ENCODE results near the gene EGFL8. TPM values are rescaled to one million over a fixed set of nuclear protein-coding genes. Genes with fewer than 3 reads are reported as not detected.

EGFL8 gene
- total and polyA plus RNA-seq, 9 of the 15 experiments (the other 6 are each of a cell fraction or from before 2014, with no cell fraction given) = 2.2 to 47.4 (median 14.2) TPM

DNA sequence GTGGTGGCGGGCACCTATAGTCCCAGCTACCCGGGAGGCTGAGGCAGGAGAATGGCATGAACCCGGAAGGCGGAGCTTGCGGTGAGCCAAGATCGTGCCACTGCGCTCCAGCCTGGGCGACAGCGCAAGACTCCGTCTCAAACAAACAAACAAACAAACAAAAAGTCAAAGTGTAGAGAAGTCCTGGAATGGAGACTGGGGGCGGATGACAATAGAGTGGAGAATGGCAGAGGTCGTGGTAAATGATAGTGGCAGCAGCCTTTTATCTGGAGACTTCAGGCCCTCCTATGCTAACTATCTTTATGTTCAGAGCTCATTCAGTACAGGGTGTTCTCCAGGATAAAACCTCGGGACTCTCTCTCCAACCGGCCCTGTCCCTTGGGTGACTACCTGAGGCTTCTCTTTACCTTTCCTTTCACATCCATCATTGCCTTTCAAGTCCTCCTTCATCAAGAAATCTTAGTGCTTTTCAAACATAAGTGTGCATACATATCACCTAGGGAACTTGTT lies 32.9 kb upstream of the EGFL8 start (continued):
- TF ChIP-seq ESRRB (CRISPR knock-in tag; IDR thresholded peaks at IDR 0.05; ENCODE audit: borderline replicate concordance) = no peak
- TF ChIP-seq SMARCA5 (IDR thresholded peaks at IDR 0.05) = no peak
- TF ChIP-seq SIN3B (IDR thresholded peaks at IDR 0.05; ENCODE audit: low read depth) = no peak
- peak; percentile 95 for TF ChIP-seq LEF1 (IDR thresholded peaks at IDR 0.05)
- peak; percentile 24; the same call in 1 of the 2 replicates for TF ChIP-seq SP1 (CRISPR knock-in tag; IDR thresholded peaks at IDR 0.05)
- no peak for TF ChIP-seq ZNF232 (CRISPR knock-in tag; IDR thresholded peaks at IDR 0.05)
- TF ChIP-seq ZNF785 (CRISPR knock-in tag; IDR thresholded peaks at IDR 0.05) = no peak
- 0 out of 2 replicates have a peak, but pooled peaks have one; percentile 84 for TF ChIP-seq NFATC3 (IDR thresholded peaks at IDR 0.05)
- TF ChIP-seq TEAD2 (tag; IDR thresholded peaks at IDR 0.05) = no peak
- no peak for TF ChIP-seq FIP1L1 (IDR thresholded peaks at IDR 0.05; ENCODE audit: low read depth, low read length, poor library complexity, severe bottlenecking)
- TF ChIP-seq, protein P1, sequence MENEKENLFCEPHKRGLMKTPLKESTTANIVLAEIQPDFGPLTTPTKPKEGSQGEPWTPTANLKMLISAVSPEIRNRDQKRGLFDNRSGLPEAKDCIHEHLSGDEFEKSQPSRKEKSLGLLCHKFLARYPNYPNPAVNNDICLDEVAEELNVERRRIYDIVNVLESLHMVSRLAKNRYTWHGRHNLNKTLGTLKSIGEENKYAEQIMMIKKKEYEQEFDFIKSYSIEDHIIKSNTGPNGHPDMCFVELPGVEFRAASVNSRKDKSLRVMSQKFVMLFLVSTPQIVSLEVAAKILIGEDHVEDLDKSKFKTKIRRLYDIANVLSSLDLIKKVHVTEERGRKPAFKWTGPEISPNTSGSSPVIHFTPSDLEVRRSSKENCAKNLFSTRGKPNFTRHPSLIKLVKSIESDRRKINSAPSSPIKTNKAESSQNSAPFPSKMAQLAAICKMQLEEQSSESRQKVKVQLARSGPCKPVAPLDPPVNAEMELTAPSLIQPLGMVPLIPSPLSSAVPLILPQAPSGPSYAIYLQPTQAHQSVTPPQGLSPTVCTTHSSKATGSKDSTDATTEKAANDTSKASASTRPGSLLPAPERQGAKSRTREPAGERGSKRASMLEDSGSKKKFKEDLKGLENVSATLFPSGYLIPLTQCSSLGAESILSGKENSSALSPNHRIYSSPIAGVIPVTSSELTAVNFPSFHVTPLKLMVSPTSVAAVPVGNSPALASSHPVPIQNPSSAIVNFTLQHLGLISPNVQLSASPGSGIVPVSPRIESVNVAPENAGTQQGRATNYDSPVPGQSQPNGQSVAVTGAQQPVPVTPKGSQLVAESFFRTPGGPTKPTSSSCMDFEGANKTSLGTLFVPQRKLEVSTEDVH (IDR thresholded peaks at IDR 0.05; ENCODE audit: low read depth, partially characterized antibody) = peak; percentile 33
- TF ChIP-seq, protein P2, sequence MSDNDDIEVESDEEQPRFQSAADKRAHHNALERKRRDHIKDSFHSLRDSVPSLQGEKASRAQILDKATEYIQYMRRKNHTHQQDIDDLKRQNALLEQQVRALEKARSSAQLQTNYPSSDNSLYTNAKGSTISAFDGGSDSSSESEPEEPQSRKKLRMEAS (CRISPR knock-in tag; IDR thresholded peaks at IDR 0.05) = no peak
- peak; percentile 99 for TF ChIP-seq SMARCA4 (IDR thresholded peaks at IDR 0.05)
- TF ChIP-seq DNMT1 (IDR thresholded peaks at IDR 0.05) = peak; percentile 88; the same call in 1 of the 2 replicates
- TF ChIP-seq ZNF311 (CRISPR knock-in tag; IDR thresholded peaks at IDR 0.05) = peak; percentile 68
- TF ChIP-seq NONO (IDR thresholded peaks at IDR 0.05; ENCODE audit: low read depth in 2 of 2, low read length in 1 of 2) = peak in 1 of 2 experiments; percentile 79; a peak in 2 of 4 replicates
- no peak for TF ChIP-seq POLR2G (IDR thresholded peaks at IDR 0.05; ENCODE audit: low read depth, low read length)
- TF ChIP-seq RFX5 (IDR thresholded peaks at IDR 0.05; ENCODE audit: low read depth, low read length) = no peak
- TF ChIP-seq, protein P3, sequence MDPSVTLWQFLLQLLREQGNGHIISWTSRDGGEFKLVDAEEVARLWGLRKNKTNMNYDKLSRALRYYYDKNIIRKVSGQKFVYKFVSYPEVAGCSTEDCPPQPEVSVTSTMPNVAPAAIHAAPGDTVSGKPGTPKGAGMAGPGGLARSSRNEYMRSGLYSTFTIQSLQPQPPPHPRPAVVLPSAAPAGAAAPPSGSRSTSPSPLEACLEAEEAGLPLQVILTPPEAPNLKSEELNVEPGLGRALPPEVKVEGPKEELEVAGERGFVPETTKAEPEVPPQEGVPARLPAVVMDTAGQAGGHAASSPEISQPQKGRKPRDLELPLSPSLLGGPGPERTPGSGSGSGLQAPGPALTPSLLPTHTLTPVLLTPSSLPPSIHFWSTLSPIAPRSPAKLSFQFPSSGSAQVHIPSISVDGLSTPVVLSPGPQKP (CRISPR knock-in tag; IDR thresholded peaks at IDR 0.05) = no peak
- TF ChIP-seq, protein P4, sequence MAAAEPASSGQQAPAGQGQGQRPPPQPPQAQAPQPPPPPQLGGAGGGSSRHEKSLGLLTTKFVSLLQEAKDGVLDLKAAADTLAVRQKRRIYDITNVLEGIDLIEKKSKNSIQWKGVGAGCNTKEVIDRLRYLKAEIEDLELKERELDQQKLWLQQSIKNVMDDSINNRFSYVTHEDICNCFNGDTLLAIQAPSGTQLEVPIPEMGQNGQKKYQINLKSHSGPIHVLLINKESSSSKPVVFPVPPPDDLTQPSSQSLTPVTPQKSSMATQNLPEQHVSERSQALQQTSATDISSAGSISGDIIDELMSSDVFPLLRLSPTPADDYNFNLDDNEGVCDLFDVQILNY (CRISPR knock-in tag; IDR thresholded peaks at IDR 0.05) = no peak
- TF ChIP-seq BCL6 (CRISPR knock-in tag; IDR thresholded peaks at IDR 0.05) = no peak
- TF ChIP-seq, protein P5, sequence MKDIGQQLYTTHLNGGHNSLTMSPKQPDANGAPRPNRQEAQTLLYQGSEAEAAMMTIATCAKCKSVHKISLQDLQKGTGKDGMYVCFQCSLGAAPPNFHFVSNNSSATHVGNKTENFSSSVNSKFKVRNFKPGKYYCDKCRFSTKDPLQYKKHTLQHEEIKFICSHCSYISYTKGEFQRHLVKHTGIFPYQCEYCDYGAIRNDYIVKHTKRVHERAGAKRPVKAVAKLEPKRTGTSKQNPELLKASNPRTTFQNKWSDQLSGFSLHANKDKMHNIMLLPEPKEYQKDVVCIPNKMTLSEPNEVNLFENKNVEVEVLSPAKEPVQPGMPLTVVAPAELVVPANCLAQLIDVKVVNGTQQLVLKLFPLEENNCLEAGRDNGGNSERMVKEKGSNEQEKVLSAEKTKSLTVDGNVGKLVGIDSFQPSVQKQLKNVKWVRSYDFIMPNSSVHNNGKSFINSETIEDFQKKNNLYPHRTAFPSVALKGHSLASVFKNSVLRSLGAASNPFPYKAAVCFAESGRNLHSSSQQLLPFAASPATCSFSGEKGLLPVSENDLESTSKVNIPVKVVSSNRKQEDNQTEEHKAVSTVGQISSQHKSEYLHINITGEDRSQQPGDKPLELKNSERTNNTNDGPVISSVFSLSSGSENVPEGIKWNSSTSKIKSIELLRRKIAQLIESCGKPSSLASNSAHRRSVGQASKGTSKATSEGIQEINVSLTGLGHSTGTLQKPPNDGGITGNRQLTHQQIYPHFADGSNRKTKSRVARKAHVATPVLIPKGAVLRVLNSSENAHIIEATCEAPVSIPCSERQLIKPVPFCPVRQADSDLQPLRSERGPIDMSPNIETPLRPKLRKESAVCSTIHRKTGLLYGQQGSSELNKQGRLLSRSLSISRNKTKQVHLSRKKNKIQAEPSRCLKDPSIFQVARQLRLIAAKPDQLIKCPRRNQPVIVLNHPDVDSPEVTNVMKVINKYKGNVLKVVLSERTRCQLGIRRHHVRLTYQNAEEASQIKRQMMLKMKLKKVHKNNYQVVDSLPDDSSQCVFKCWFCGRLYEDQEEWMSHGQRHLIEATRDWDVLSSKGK (CRISPR knock-in tag; IDR thresholded peaks at IDR 0.05) = no peak

All from K562 (cell line).